GM12878 (cell line): ENCODE data around the gene ACYP2.
"Not testable (repeated sequence)": the region's sequence is repeated elsewhere in the genome, so short reads cannot be mapped to it uniquely, and the experiment has no call there.

Experiments used
- CREM ChIP-seq: IDR thresholded peaks from 2 replicates; pipeline ENCODE4 v1.6.1; 2014; ENCODE audit warnings: antibody characterized with exemption, low read depth
- EZH2 ChIP-seq: IDR thresholded peaks from 2 replicates; pipeline ENCODE4 v1.6.1; 2012; ENCODE audit warnings: low read depth, mild to moderate bottlenecking, control low read depth, inconsistent platforms, low read length, borderline replicate concordance; ENCODE audit not compliant: control insufficient read depth
- IRF3 ChIP-seq: fragments of 450-650 bp; IDR thresholded peaks from 2 replicates; pipeline ENCODE4 v1.6.1; 2014; ENCODE audit warnings: mild to moderate bottlenecking
- NRF1 ChIP-seq: conservative IDR thresholded peaks from 2 replicates; pipeline ENCODE4 v1.6.1; 2011; ENCODE audit warnings: mild to moderate bottlenecking, low read depth, low read length, improper control_type of control experiment
- POLR2A ChIP-seq: IDR thresholded peaks from 2 replicates; pipeline ENCODE4 v1.6.1; 2011; ENCODE audit warnings: low read depth, mild to moderate bottlenecking, low read length
- POLR2AphosphoS5 ChIP-seq: IDR thresholded peaks from 2 replicates; pipeline ENCODE4 v1.6.1; 2011; ENCODE audit warnings: mild to moderate bottlenecking, low read length, inconsistent platforms
- RAD51 ChIP-seq: fragments of 450-650 bp; IDR thresholded peaks from 2 replicates; pipeline ENCODE4 v1.6.1; 2016; ENCODE audit warnings: moderate library complexity, mild to moderate bottlenecking, inconsistent platforms
- TF ChIP-seq, protein P1 (sequence below), 3 experiments: IDR thresholded peaks in 2 of 3; conservative IDR thresholded peaks in 1 of 3; 2 replicates each; pipeline ENCODE4 v1.5.1; 2011; ENCODE audit warnings: low read depth in 3 of 3, low read length in 3 of 3, mild to moderate bottlenecking in 3 of 3, control low read depth in 2 of 3, moderate library complexity in 2 of 3, inconsistent platforms in 1 of 3, mixed read lengths in 1 of 3; ENCODE audit not compliant: control insufficient read depth in 2 of 3, insufficient read depth in 1 of 3; ENCODE audit errors: extremely low read depth in 1 of 3

DNA sequence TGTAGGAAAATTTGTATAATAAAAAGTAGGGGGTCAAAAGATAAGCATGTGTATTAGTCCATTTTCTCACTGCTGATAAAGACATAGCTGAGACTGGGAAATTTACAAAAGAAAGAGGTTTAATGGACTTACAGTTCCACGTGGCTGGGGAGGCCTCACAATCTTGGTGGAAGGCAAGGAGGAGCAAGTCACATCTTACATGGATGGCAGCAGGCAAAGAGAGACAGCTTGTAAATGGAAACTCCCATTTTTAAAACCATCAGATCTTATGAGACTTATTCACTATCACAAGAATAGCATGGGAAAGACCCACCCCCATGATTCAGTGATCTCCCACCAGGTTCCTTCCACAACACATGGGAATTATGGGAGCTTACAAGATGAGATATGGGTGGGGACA, 149.7 kb downstream of the ACYP2 start:
- not testable (repeated sequence) for TF ChIP-seq RAD51, POLR2A, NRF1, CREM, POLR2AphosphoS5, IRF3, EZH2
- TF ChIP-seq, protein P1, sequence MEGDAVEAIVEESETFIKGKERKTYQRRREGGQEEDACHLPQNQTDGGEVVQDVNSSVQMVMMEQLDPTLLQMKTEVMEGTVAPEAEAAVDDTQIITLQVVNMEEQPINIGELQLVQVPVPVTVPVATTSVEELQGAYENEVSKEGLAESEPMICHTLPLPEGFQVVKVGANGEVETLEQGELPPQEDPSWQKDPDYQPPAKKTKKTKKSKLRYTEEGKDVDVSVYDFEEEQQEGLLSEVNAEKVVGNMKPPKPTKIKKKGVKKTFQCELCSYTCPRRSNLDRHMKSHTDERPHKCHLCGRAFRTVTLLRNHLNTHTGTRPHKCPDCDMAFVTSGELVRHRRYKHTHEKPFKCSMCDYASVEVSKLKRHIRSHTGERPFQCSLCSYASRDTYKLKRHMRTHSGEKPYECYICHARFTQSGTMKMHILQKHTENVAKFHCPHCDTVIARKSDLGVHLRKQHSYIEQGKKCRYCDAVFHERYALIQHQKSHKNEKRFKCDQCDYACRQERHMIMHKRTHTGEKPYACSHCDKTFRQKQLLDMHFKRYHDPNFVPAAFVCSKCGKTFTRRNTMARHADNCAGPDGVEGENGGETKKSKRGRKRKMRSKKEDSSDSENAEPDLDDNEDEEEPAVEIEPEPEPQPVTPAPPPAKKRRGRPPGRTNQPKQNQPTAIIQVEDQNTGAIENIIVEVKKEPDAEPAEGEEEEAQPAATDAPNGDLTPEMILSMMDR (IDR thresholded peaks at IDR 0.05 in 2 of 3, conservative IDR thresholded peaks at IDR 0.05 in 1 of 3; ENCODE audit: control insufficient read depth in 2 of 3, extremely low read depth in 1 of 3, insufficient read depth in 1 of 3, low read depth in 3 of 3, low read length in 3 of 3) = not testable (repeated sequence)
